Epithelial cell of proximal tubule (primary cell): ENCODE measurements around the gene PLCG2. TPM values are rescaled to one million over a fixed set of nuclear protein-coding genes. Genes with fewer than 3 reads are reported as not detected.

Experiments used
- DNase-seq: peaks from one replicate; pipeline ENCODE4 v3.0.0-alpha.2; 2011; ENCODE audit warnings: low read depth
- H3K4me3 ChIP-seq: 2 replicates; pipeline ENCODE4 v1.5.1; 2011; ENCODE audit warnings: low read depth, mild to moderate bottlenecking, low read length
- CTCF ChIP-seq: conservative IDR thresholded peaks from 2 replicates; pipeline ENCODE4 v1.5.1; 2012; ENCODE audit warnings: low read depth, mild to moderate bottlenecking, low read length
- total RNA-seq: library from RNA; depleted of rRNA; stranded (reverse); fragments of >200 nt; gene quantifications from 2 replicates; pipeline ENCODE4 v1.2.3, GENCODE V29; 2015

PLCG2 gene
- total RNA-seq, 1 donor from 2014 or later, result 0.58 TPM

GRCh38 chr16:81904320-81904719 lies 125.2 kb downstream of the PLCG2 start:
- no peak overlapping the region for H3K4me3 ChIP-seq
- no peak for DNase-seq
- TF ChIP-seq CTCF, result no peak

- H3K4me3 ChIP-seq, result no peak overlapping the region
- TF ChIP-seq CTCF, result no peak
- no peak for DNase-seq
Measured at GRCh38 chr16:81905277-81905676, 126.2 kb downstream of the PLCG2 start.

- no peak for TF ChIP-seq CTCF
- DNase-seq, result no peak
- no peak overlapping the region for H3K4me3 ChIP-seq
Measured at GRCh38 chr16:81907681-81908080, 128.6 kb downstream of the PLCG2 start.

GRCh38 chr16:81908466-81909262 lies 129.6 kb downstream of the PLCG2 start:
- no peak overlapping the region for H3K4me3 ChIP-seq
- no peak for TF ChIP-seq CTCF
- no peak for DNase-seq

- no peak for DNase-seq
- TF ChIP-seq CTCF, result no peak
- H3K4me3 ChIP-seq, result no peak overlapping the region
Measured at GRCh38 chr16:81910366-81910885, 131.3 kb downstream of the PLCG2 start.

GRCh38 chr16:81912395-81912794 lies 133.3 kb downstream of the PLCG2 start:
- no peak for DNase-seq
- H3K4me3 ChIP-seq, result no peak overlapping the region
- TF ChIP-seq CTCF, result no peak

- no peak for DNase-seq
- TF ChIP-seq CTCF, result no peak
- H3K4me3 ChIP-seq, result no peak overlapping the region
Measured at GRCh38 chr16:81913222-81913621, 134.1 kb downstream of the PLCG2 start.
